Measurements from ENCODE around the gene NFATC2.

NFATC2 gene

DNA sequence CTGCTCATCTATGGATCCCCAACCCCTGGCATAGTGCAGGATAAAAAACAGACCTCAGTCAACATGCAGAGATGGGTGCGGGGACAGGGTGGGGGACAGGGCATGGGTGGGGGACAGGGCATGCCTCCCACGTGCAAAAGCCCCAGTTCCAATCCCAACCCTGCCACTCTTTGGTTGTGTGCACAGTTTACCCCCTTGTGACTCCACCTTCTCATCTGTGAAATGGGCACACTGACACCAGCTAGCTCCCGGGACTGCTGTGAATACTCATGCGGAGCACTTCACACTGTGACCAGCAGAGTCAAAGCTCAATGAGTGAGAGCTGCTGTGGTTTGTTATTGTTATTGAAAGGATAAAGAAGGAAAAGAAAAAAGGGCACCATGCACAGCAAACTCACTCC lies 69.3 kb downstream of the NFATC2 start:
- ChIA-PET CTCF (interaction anchor here (0.9 to 1.1 kb wide), 3 partner anchors 14 to 167 kb away, joined by 3 read pairs; no protein-coding TSS in a partner anchor), POLR2A (no interaction called here)
- TF ChIP-seq, protein P1, sequence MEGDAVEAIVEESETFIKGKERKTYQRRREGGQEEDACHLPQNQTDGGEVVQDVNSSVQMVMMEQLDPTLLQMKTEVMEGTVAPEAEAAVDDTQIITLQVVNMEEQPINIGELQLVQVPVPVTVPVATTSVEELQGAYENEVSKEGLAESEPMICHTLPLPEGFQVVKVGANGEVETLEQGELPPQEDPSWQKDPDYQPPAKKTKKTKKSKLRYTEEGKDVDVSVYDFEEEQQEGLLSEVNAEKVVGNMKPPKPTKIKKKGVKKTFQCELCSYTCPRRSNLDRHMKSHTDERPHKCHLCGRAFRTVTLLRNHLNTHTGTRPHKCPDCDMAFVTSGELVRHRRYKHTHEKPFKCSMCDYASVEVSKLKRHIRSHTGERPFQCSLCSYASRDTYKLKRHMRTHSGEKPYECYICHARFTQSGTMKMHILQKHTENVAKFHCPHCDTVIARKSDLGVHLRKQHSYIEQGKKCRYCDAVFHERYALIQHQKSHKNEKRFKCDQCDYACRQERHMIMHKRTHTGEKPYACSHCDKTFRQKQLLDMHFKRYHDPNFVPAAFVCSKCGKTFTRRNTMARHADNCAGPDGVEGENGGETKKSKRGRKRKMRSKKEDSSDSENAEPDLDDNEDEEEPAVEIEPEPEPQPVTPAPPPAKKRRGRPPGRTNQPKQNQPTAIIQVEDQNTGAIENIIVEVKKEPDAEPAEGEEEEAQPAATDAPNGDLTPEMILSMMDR (IDR thresholded peaks at IDR 0.05; ENCODE audit: insufficient read depth, low read length, missing control alignments) = no peak
- no peak for DNase-seq (ENCODE audit: low read depth, low spot score)
- H3K4me3 ChIP-seq (ENCODE audit: low read depth, low read length) = no peak overlapping the region

DNA sequence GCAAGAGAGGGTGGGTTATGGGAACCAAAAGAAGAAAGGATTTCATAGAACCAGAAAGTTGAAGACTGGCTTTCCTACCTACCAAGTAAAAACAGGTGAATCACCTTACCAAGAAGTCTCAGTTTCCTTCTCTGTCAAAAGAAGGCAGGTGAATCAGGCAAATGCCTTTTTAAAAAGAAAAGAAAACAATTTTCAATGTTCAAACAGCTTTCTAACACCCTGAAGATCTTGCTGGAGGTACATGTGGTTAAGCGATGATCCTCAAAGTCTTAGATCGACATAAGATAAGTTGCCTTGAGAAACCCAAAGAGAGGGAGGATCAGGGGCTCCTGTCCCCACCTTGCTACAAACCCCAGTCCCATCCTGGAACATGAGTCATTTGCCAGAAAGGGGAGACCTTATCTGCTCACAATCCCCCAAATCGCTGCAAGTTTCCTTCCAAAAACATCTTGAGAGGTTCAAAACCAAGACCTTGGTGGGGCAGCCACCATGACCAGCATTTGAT lies 71.6 kb downstream of the NFATC2 start:
- H3K4me3 ChIP-seq (ENCODE audit: low read depth, low read length) = no peak overlapping the region
- ChIA-PET CTCF (interaction anchor here (1.1 kb wide), 1 partner anchor 478 kb away, joined by 3 read pairs; no protein-coding TSS in a partner anchor), POLR2A (no interaction called here)
- no peak for DNase-seq (ENCODE audit: low read depth, low spot score)
- TF ChIP-seq, protein P1 (IDR thresholded peaks at IDR 0.05; ENCODE audit: insufficient read depth, low read length, missing control alignments) = no peak

DNA sequence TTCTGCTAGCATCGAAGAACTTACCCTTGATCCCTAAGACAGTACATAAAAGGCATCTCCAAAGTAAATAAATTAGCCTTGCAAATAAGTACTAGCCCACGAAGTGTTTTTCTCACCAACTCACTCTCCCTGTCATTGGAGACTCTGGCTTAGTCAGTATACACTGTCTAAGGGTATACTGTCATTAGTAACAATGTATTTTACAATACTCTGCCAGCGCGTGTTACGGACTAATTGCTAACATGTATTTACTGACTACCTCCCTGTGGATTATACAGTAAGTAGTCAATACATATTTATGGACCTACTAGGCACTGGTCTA lies 72.1 kb downstream of the NFATC2 start:
- CTCF ChIA-PET = interaction anchor here (1.1 kb wide), 1 partner anchor 477 kb away, joined by 3 read pairs; no protein-coding TSS in a partner anchor
- TF ChIP-seq, protein P1 (IDR thresholded peaks at IDR 0.05; ENCODE audit: insufficient read depth, low read length, missing control alignments) = no peak
- H3K4me3 ChIP-seq (ENCODE audit: low read depth, low read length) = no peak overlapping the region
- DNase-seq (ENCODE audit: low read depth, low spot score) = no peak
- POLR2A ChIA-PET = no interaction called here

DNA sequence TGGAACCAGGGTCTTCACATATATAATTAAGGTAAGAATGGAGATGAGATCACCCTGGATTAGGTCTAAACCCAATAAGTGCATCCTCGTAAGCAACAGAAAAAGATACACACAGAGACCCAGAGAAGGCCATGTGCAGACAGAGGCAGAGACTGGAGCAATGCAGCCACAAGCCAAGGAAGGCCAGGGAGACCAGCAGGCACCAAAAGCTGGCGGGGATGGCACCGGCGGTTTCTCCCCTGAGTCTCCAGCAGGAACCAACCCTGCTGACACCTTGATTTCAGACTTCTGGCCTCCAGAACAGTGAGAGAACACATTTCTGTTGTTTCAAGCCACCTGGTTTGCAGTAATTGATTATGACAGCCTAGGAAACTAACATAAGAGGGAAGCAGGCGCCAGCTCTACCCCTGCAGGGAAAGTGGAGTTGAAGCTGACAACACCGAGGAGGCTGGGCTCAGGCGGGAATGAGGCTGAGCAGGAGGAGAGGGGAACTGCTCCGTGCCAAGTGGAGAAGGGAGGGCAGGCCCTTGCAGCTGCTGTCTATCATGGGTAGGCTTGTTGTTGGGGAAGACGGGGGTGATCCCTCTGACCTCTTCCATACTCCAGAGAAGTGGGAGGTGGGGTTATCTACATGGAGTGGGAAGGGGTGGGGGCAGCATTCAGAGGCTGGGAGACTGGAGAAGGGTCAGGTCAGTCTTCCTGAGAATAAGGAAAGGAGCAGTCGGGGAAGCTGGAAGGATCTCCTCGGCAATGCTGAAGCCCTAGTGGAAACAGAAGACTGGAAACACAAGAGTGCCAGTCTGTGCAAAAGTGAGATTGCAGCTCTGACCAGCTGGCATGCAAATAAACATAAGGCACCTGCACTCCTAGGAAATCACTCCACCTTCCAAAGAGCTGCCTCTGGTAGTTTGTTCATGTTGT lies 72.7 kb downstream of the NFATC2 start:
- POLR2A ChIA-PET = no interaction called here
- TF ChIP-seq, protein P1 (IDR thresholded peaks at IDR 0.05; ENCODE audit: insufficient read depth, low read length, missing control alignments) = no peak
- DNase-seq (ENCODE audit: low read depth, low spot score) = no peak
- H3K4me3 ChIP-seq (ENCODE audit: low read depth, low read length) = no peak overlapping the region
- CTCF ChIA-PET = interaction anchor here (1.1 kb wide), 1 partner anchor 477 kb away, joined by 3 read pairs; no protein-coding TSS in a partner anchor

DNA sequence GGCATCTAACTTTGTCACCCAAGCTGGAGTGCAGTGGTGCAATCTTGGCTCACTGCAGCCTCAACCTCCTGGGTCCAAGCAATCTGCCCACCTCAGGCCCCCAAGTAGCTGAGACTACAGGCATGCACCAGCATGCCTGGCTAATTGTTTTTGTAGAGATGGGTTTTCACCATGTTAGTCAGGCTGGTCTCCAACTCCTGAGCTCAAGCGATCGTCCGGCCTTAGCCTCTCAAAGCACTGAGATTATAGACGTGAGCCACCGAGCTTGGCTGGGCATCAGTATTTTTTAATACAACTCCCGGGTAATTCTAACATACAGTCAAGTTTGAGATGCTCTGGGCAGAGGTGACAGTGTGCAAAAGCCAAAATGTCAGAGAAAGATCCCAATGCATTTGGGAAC lies 73.5 kb downstream of the NFATC2 start:
- CTCF ChIA-PET = no interaction called here
- TF ChIP-seq, protein P1 (IDR thresholded peaks at IDR 0.05; ENCODE audit: insufficient read depth, low read length, missing control alignments) = no peak
- POLR2A ChIA-PET = no interaction called here
- no peak overlapping the region for H3K4me3 ChIP-seq (ENCODE audit: low read depth, low read length)
- DNase-seq (ENCODE audit: low read depth, low spot score) = no peak

DNA sequence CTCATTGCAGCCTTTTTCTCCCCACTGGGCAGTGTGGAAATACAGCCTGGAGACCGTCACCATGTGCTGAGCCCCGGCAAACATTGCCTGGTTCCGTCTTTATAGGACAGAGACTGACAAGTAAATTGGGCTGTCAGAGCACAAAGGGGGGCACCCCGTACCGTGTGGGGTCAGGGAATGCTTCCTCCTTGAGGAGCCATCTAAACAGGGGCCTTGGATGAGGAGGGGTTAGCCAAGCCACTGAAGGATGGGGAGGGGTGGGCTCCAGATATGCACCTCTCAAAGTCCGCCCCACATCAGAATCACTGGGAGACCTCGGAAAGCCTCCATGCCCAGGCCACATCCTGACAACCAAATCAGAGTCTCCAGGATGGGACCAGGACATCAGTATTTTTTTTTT lies 73.9 kb downstream of the NFATC2 start:
- no peak overlapping the region for H3K4me3 ChIP-seq (ENCODE audit: low read depth, low read length)
- TF ChIP-seq, protein P1 (IDR thresholded peaks at IDR 0.05; ENCODE audit: insufficient read depth, low read length, missing control alignments) = no peak
- ChIA-PET CTCF (no interaction called here), POLR2A (no interaction called here)
- DNase-seq (ENCODE audit: low read depth, low spot score) = no peak
